Calu3 (cell line): ENCODE results near the gene ITGA7. TPM values are rescaled to one million over a fixed set of nuclear protein-coding genes. Genes with fewer than 3 reads are reported as not detected.
A peak's percentile ranks its signal among the peaks of the same experiment; 100 is the strongest.

Experiments used
- BruUV-seq: library from RNA; stranded (reverse); fragments of 400-500 nt; replicated peaks from 2 replicates; lab custom pipeline; 2021; lab: Mats Ljungman, UMichigan
- CTCF ChIA-PET: fragments of 300-600 bp; sonication (Branson Sonifier 250); formaldehyde crosslinking; loops from one replicate; lab custom pipeline; 2022; ENCODE audit warnings: antibody characterized with exemption; lab: Charles Lee
- DNase-seq: peaks from one replicate; pipeline ENCODE4 v3.0.0; 2022
- H3K27ac Mint-ChIP-seq: one replicate; pipeline ENCODE4 v1.8.0; 2022; ENCODE audit warnings: mixed read lengths; ENCODE audit not compliant: unreplicated experiment
- H3K27me3 Mint-ChIP-seq: one replicate; pipeline ENCODE4 v1.8.0; 2022; ENCODE audit warnings: mixed read lengths; ENCODE audit not compliant: unreplicated experiment
- H3K36me3 Mint-ChIP-seq: one replicate; pipeline ENCODE4 v1.8.0; 2022; ENCODE audit warnings: mild to moderate bottlenecking, moderate library complexity, mixed read lengths; ENCODE audit not compliant: insufficient read depth, unreplicated experiment
- H3K4me1 Mint-ChIP-seq: one replicate; pipeline ENCODE4 v1.8.0; 2022; ENCODE audit warnings: mild to moderate bottlenecking, low read depth, mixed read lengths; ENCODE audit not compliant: unreplicated experiment
- H3K4me3 Mint-ChIP-seq: one replicate; pipeline ENCODE4 v1.8.0; 2022; ENCODE audit warnings: mild to moderate bottlenecking, low read depth, moderate library complexity, mixed read lengths; ENCODE audit not compliant: unreplicated experiment
- H3K9me3 Mint-ChIP-seq: one replicate; pipeline ENCODE4 v1.8.0; 2022; ENCODE audit warnings: low read depth, mixed read lengths; ENCODE audit not compliant: unreplicated experiment
- intact Hi-C: fragments of 100-400 bp; cut with micrococcal nuclease; formaldehyde crosslinking; loops from one replicate; pipeline ENCODE4 v1.10.0; 2022; ENCODE audit not compliant: unreplicated experiment
- total RNA-seq: library from RNA; stranded (reverse); gene quantifications from 2 replicates; pipeline ENCODE4 v1.2.3, GENCODE V29; 2022
- TF ChIP-seq, protein P1 (sequence below): fragments of 200-600 bp; IDR thresholded peaks from one replicate; pipeline ENCODE4 v1.8.0; 2022; ENCODE audit warnings: antibody characterized with exemption; ENCODE audit not compliant: unreplicated experiment

The ITGA7 gene
- total RNA-seq, 1 experiment from 2014 or later: 5.9 TPM

DNA sequence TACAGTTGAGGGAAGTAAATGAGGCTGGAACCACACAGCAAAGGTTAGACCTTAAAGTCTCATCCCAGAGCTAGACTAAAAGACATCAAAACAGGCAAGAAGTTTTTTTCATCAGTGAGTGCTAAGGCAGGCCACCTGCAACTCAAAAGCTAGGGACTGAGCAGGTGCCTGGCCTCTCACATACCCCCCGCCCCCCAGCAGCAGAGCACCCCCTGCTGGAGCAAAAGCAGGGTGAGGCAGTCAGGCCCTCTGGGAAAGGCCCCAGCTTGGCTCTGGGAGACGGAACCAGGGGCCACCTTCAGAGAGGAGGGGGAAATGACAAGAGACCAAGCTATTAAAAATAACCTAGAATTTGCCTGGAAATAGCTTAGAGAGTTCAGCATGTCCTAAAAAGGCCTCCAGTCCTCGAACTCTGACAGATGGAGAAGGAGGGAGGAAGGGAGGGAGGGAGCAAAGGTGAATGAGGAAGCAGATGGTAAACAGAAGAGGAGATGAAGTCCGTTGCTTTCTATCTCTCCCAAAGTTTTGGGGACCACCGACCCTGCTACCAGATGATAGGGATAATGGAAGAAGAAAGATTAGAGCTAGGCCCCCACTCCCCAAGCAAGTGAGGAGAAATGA, 1.8 kb downstream of the ITGA7 start:
- intact Hi-C loops: no loop called here
- TF ChIP-seq, protein P1, sequence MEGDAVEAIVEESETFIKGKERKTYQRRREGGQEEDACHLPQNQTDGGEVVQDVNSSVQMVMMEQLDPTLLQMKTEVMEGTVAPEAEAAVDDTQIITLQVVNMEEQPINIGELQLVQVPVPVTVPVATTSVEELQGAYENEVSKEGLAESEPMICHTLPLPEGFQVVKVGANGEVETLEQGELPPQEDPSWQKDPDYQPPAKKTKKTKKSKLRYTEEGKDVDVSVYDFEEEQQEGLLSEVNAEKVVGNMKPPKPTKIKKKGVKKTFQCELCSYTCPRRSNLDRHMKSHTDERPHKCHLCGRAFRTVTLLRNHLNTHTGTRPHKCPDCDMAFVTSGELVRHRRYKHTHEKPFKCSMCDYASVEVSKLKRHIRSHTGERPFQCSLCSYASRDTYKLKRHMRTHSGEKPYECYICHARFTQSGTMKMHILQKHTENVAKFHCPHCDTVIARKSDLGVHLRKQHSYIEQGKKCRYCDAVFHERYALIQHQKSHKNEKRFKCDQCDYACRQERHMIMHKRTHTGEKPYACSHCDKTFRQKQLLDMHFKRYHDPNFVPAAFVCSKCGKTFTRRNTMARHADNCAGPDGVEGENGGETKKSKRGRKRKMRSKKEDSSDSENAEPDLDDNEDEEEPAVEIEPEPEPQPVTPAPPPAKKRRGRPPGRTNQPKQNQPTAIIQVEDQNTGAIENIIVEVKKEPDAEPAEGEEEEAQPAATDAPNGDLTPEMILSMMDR: peak; percentile 44
- Mint-ChIP-seq H3K4me3 (no peak overlapping the region), H3K27ac (no peak overlapping the region), H3K27me3 (peaks cover 61% of the 10 kb centered on the region), H3K9me3 (no peaks in the 10 kb centered on the region), H3K4me1 (peaks cover 28% of the 10 kb centered on the region), H3K36me3 (peaks cover 6% of the 10 kb centered on the region)
- peak; percentile 40 for DNase-seq
- CTCF ChIA-PET: interaction anchor here (0.9 to 2.6 kb wide), 5 partner anchors 10 to 24 kb away, joined by 3 to 14 read pairs (median 3); partner anchors contain the start of genes BLOC1S1 and RDH5
- BruUV-seq: no TSS peak

DNA sequence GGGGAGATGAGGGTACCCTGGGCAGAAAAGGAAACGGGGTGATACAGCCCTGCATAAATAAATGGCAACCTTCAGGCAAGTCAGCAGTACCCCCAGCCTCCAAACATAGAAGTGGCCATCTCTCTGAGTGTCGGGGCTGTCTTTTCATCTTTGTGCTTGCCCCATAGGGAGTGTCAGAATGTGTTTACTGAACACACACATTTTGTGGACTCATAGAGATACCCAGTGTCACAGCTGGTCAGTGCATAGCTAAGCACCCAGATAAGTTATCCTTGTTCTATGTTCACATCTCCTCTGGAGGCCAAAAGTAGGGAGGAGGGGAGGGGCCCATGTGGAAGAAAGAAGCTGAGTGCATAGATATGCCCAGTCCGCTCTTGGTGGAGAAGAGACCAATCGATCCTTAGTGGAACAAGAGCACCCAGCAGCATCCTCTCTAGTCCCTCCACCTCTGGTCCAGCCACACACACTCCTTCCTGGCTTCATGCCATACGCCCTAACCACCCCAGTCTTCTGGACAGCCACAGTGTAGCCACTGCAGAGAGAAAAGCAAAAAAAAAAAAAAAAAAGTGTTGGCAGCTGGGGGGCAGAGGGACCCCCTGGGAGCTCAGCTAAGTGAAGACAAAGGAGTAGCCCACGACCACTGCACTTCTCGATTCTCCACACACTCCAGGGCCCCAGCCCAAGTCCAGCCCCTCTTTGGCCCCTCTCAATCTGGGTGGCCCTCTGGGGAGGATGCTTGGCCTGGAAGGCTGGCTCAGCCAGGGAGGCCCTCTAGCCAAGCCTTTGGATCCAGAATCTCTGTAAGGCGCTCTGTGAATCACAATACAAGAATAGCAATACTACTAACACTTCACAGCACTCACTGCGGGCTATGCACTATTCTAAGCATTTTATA, 2.6 kb downstream of the ITGA7 start:
- intact Hi-C loops: no loop called here
- TF ChIP-seq, protein P1: no peak
- Mint-ChIP-seq H3K36me3 (peaks cover 6% of the 10 kb centered on the region), H3K27me3 (peaks cover 64% of the 10 kb centered on the region), H3K4me1 (peaks cover 28% of the 10 kb centered on the region), H3K4me3 (no peak overlapping the region), H3K27ac (no peak overlapping the region), H3K9me3 (no peaks in the 10 kb centered on the region)
- no TSS peak for BruUV-seq
- CTCF ChIA-PET: interaction anchor here (0.9 to 2.6 kb wide), 4 partner anchors 9 to 24 kb away, joined by 3 to 14 read pairs (median 4); partner anchors contain the start of gene RDH5
- DNase-seq: no peak

DNA sequence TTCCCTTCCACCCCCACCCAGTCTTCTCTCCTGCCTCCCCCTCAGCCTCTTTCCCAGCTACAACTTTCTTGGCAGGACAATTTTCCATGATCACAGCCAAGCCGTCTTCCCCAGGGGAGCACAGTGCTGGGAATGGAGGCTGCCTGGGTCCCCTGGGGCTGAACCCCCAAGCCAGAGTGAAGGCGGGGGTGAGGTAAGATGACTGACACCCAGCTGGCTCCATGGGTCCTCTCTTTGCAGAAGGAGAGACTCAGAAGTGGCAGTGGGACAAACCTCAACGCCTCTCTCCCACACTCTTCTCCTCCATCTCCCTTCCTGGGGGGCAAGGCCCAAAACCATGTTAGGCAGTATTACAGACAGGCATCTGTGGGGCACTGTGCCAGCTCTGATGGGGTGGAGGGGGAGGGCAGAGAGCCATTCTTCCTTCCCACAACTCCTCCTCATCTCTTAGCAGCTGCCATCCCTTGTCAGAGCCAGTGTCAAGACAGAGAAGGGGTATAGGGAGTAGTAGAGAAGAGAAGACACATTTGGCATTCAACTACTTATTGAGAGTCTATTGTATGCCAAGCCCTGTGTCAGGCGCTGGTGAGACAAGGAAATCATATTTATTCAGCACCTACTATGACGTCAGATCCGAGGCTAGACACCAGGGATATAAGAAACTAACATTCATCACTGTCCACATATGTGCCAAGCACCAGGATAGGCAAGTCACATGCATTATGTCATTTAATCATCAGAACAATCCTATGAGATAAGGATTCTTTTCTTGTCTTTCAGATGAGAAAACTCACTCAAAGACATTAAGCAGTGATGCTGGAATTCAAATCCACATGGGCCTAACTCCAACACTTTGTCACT, 3.6 kb downstream of the ITGA7 start:
- no TSS peak for BruUV-seq
- H3K27me3 Mint-ChIP-seq: peaks cover 64% of the 10 kb centered on the region
- no peak overlapping the region for H3K27ac Mint-ChIP-seq
- peaks cover 25% of the 10 kb centered on the region for H3K4me1 Mint-ChIP-seq
- no peaks in the 10 kb centered on the region for H3K9me3 Mint-ChIP-seq
- CTCF ChIA-PET: no interaction called here
- H3K4me3 Mint-ChIP-seq: no peak overlapping the region
- TF ChIP-seq, protein P1: no peak
- intact Hi-C loops: no loop called here
- no peak for DNase-seq
- peaks cover 6% of the 10 kb centered on the region for H3K36me3 Mint-ChIP-seq

DNA sequence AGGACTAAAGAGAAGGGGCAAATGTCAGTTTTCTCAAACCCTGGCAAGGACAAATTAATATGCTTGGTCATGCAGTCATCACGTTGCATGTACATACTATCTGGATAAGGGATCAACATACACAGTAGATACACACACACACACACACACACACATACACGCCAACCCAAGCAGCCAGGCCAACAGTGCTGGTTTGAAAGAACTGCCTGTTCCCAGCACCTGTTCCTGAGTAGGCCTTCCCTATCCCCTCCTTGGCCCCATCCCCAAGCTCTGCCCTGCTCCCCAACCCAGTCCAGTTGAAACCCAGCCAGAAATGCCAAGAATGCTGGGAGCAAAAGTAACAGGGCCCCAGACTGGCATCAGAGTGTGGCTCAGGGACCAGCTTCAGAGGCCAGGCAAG, 4.4 kb downstream of the ITGA7 start:
- Mint-ChIP-seq H3K27me3 (peaks cover 58% of the 10 kb centered on the region), H3K4me3 (no peak overlapping the region), H3K36me3 (peaks cover 5% of the 10 kb centered on the region), H3K4me1 (peaks cover 16% of the 10 kb centered on the region), H3K9me3 (no peaks in the 10 kb centered on the region), H3K27ac (no peak overlapping the region)
- TF ChIP-seq, protein P1: no peak
- no peak for DNase-seq
- BruUV-seq: no TSS peak
- intact Hi-C loops: no loop called here
- CTCF ChIA-PET: no interaction called here
